GM13977 (cell line): ENCODE results near the gene XAB2.

Source experiments
- DNase-seq: peaks from one replicate; pipeline ENCODE4 v3.0.0; 2012; ENCODE audit warnings: low spot score
- CTCF ChIP-seq: IDR thresholded peaks from 2 replicates; pipeline ENCODE4 v1.5.1; 2012; ENCODE audit warnings: mild to moderate bottlenecking, control low read depth; ENCODE audit not compliant: insufficient read depth; ENCODE audit errors: extremely low read depth, missing control alignments
- in situ Hi-C: fragments of 300-500 bp; cut with MboI; formaldehyde crosslinking; loops from one replicate; pipeline ENCODE4 v1.12.0; 2022; ENCODE audit warnings: low sequenced_read_pairs, low pct_unique_long_range_greater_than_20kb, mixed read lengths, inconsistent platforms; ENCODE audit not compliant: unreplicated experiment

Gene XAB2

GRCh38 chr19:7612282-7613274, 16.8 kb downstream of the XAB2 start:
- TF ChIP-seq CTCF: no peak
- no peak for DNase-seq
- in situ Hi-C loops: no loop called here

GRCh38 chr19:7611541-7612279, 17.6 kb downstream of the XAB2 start:
- TF ChIP-seq CTCF: no peak
- in situ Hi-C loops: no loop called here
- DNase-seq: no peak

GRCh38 chr19:7610491-7611240, 18.7 kb downstream of the XAB2 start:
- in situ Hi-C loops: no loop called here
- no peak for TF ChIP-seq CTCF
- DNase-seq: no peak

- TF ChIP-seq CTCF: no peak
- in situ Hi-C loops: no loop called here
- no peak for DNase-seq
These were observed 21.3 kb downstream of the XAB2 start for GRCh38 chr19:7607874-7608560.

GRCh38 chr19:7607212-7607873, 22.0 kb downstream of the XAB2 start:
- DNase-seq: no peak
- in situ Hi-C loops: no loop called here
- TF ChIP-seq CTCF: no peak
